Fibroblast of peridontal ligament (primary cell): ENCODE results near the gene TRAPPC3.

ENCODE experiments used
- DNase-seq: peaks from one replicate; pipeline ENCODE4 v3.0.0-alpha.2; 2010; ENCODE audit errors: extremely low read depth

The TRAPPC3 gene

DNA sequence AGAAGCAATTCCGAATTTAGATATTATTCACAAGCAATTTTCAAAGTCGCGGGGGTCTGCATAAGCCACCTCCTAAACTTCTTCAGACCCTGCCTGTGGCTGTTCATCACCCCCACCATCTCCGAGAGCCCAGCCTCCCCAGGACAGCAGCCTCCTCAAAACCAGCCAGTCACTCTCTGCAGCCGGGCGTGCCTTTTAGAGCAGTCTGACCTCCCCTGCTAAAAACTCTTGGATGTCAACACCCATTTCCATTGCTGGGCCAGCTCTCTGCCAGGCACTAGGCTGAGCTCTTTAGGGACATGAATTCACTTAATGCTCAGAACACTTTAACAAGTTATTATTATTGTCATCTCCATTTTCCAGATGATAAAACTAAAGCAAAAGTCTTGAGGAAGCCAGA, 48.9 kb downstream of the TRAPPC3 start:
- no peak for DNase-seq

DNA sequence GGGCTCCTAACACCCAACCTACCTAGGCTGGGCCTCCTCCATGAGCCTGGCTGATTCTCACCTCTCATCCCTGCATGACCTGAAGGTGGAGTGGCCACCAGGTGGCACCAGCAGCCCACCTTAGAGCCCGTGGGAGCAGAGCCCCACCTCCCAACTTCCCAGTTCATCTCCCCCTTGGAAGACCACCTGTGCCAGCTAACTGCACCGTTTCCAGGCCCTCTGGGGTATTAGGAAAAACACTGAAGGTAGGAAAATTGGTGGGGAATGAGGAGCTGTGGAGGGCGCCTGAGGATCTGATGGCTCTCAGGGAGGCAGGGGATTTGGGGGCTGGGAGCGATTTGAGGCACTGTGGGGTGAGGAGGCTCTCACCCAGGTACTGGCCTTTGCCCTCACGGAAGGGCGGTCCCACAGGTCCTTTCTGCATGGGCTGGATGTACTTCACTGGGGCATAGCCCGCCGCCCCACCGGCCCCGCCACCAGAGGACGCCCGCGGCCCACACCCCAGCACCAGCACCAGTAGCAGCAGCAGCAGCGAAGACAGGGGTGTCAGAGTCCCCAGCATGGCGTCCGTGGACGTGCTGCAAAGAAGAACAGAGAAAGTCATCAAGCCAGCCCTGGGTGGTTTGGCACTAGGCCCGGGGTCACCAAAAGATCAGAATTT, 49.5 kb downstream of the TRAPPC3 start:
- DNase-seq, result peak; percentile 71

DNA sequence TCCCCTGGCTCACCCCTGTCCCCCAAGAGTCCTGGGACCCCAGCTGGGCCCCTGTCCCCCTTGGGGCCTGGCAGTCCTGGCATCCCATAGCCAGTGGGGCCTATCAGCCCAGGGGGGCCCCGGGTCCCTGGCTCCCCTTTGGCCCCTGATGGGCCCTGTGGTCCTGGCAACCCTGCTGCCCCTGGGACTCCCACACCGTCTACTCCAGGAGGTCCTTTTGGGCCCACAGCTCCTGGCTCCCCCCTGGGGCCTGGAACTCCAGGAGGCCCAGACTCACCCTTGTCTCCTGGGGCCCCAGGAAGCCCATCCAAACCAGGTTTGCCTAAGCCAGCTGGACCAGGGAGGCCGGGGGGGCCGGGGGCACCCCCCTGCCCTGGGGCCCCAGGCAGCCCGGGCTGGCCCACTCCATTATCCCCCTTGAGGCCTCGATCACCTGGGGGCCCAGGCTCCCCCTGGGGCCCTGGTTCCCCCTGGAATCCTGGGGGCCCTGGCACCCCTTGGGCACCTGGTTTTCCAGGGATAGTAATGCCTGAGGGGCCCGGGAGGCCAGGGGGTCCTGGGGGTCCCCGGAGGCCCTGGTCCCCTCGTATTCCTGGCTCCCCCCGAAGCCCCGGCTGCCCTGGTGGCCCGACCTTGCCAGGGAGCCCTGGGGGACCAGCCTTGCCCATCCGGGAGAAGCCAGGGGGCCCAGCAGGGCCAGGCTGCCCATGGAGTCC, 50.5 kb downstream of the TRAPPC3 start:
- DNase-seq, result no peak

DNA sequence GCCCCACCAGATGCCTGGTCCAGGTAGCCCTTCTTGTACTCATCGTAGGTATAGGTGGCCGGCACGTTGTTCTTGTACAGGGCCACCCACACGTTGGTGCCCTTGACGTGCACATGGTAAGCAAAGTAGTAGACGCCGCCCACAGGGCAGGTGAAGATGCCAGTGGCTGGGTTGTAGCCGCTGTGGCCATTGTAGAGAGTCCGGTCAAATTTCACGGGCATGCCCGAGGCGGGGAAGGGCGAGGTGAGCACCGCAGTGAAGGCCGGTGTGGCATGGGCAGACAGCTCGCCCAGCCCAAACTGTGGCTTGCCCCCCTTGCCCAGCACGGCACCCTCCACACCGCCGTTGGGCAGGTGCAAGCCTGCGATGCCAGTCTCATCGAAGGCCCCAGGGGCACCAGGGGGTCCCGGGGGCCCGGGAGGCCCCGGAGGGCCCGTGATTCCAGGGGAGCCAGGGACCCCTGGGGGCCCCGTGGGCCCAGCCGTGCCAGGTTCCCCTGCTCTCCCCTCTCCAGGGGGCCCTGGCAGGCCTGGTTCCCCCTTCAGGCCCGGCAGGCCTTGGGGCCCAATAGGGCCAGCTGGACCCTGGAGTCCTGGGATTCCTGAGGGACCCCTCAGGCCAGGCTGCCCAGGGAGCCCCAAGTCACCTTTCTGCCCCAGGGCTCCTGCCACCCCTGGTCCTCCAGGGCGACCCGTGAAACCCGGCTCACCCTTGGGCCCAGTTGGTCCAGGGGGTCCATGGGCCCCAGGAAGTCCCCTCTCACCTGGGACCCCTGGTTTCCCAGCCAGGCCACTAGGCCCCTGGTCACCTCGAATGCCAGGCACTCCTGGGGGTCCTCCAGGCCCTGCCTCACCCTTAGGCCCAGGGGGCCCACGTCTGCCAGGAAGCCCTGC, 51.3 kb downstream of the TRAPPC3 start:
- DNase-seq, result no peak

DNA sequence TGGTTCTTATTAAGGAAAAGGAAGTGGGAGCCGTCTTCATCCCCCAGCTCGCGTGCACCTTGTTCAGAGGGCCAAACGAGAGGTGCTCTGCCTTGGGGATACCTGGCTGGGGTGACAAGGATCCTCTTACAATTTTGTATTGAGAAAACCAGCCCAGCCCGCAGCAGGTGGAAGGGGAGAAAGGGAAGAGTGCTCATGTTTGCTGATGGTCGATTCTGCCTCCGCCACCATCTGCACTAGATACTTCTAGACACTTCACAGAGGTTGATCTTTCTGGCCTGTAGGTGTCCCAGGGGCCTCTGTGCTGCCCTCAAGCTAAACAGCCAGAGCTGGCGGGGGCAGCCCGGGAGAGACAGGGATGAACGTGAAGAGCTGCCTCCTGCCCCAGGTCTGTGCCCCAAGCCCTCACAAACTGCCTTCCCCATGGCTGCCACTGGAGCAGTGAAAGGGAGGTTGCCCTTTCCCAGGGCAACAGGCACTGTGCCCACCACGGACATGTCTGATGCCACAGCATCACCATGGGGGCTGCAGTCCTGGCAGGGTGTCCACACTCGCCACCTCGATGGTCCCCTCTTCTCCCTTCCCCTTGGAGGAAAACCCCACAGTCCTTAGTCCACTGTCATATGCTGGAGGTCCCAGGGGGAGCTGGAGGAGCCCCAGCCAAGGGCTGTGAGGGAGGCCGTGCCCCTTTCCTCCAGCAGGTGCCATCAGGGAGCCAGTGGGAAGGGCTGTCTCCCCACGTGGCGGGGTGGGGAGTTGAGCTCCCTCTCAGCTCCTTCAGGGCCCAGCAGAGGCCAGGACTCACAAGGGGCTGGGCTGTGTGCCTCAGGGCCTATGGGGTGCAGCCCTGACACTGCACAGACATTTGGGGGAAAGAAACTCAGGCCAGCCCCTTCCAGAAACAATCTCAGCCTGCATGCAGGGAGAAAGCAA, 52.5 kb downstream of the TRAPPC3 start:
- no peak for DNase-seq

DNA sequence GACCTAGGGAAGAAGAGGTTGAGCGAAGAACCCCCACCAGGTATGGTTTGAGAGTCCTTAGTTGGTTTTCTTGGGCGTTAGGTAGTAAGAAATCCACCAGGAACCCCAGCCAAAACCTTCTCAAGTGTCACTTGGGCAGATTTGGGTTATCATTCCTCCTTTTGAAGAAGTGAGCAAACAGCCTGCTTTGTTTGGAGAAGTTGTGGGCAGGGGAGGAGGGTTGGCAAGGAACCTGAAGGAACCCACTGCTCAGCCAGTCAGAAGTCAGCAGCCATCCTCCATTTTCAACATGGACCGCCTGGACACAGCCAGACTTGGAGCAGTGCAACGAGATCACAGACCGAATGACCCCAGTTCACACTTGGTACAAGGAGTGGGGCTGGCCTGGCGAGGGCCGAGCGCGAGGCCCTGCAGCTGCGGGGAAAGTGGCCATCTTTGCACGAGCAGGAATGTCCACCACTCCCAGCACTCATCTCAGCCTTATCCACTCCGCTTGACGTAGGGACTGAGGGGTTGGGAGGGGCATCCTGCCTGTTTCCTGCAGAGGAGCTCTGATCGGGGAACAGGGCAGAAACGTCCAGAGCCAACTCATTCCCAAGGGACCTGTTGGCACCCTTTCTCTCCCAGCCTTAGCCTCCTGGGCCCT, 53.4 kb downstream of the TRAPPC3 start:
- DNase-seq, result no peak

DNA sequence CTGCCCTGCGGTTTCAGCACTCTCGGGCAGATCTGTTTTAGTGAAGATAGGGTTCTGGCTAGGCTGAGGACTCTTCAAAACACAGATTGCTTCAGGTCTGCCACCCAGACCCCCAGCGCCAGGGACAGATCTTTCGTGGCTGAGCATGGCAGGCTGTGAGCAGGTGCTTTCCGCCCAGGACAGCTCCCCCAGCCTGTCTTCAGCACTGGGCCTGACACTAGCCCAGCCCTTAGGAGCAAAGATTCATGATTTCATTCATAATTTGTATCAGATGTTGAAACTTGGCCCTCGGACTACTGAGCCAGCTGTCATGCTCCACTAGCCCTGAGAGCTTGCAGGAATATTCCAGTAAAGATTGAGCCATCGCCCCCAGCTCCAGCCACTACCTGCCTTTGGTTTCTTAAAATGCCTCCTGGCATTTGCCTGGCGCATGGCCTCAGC, 54.6 kb downstream of the TRAPPC3 start:
- DNase-seq, result peak; percentile 89

DNA sequence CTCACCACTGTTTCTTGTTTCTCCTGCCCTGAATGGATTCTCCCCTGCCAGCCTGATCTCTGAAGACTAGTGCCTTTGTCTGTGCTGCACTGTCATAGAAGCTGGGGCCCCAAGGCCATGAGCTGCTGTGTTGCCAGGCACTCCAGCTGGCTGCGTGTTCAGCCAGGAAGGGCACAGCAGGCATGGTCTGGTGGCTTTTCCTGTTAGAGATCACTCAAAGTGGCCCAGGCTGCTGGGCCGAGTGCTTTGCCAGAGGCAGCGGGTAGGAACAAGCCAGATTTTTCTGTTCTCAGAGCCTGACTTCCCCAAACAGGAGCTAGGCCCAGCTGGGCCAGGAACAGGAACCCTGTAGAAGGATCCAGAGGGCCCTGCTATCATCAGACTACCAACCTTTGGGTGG, 55.4 kb downstream of the TRAPPC3 start:
- no peak for DNase-seq

DNA sequence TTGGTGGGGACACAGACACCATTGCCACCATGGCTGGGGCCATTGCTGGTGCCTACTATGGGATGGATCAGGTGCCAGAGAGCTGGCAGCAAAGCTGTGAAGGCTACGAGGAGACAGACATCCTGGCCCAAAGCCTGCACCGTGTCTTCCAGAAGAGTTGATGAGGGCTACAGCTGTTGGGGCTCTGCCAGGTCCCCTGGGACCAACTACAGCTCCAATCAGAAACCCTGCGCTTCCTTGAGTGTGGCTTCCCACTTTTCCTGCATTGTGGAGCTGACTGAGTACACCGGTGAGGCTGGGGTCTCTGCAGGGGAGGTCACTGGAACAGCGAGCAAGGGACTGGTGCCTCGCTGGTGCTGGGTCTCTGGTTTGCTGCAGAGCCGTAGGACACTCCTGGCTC, 56.1 kb downstream of the TRAPPC3 start:
- no peak for DNase-seq

DNA sequence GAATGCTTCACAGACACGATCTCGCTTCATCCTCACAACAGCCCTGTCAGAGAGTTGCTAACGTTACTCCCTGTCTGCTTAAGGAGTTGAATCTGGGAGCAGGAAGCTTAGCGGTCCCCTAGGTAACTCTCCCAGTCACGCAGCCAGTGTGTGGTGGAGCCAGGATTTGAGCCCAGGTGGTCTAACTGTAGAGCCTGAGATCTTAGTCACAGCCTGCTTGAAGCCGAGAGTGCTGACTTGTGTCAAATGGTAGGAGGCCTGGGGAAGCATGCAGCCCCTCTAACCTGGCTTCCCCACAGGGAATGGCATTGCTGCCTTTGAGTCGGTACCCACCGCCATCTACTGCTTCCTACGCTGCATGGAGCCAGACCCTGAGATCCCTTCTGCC, 56.5 kb downstream of the TRAPPC3 start:
- no peak for DNase-seq

DNA sequence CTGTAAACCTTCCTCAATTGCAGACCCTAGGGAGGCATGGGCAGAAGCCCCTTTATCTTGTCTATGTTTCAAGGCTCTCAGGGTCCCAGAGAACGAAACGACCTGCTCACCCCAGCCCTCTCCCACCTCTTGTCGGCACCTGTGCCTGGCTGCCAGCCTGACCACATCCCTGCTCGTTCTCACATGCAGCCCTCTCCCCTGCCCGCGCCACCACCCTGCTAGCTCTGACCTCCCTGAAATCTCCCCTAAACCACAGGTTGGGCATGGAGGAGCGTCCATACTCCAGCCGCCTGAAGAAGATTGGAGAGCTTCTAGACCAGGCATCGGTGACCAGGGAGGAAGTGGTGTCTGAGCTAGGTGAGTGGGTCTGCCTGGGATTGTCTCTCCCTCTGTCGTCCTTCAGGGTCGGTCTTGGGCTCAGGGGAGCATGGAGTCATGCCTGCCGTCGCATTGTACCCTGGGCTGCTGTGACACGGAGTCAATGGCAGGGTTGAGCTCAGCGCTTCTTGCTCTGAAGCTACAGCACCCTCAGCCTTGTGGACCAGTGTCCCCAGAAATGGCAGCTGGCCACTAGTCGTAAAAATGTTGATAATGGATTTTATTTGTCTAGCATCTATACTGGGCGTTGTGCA, 57.0 kb downstream of the TRAPPC3 start:
- no peak for DNase-seq

DNA sequence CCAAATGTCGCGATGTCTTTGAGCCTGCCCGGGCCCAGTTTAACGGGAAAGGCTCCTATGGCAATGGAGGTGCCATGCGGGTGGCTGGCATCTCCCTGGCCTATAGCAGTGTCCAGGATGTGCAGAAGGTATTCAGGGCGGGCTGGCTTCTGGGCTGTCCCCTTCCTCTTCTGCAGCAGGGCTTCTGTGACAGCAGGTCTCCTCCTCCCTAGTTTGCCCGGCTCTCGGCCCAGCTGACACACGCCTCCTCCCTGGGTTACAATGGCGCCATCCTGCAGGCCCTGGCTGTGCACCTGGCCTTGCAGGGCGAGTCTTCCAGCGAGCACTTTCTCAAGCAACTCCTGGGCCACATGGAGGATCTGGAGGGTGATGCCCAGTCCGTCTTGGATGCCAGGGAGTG, 57.6 kb downstream of the TRAPPC3 start:
- DNase-seq, result no peak

DNA sequence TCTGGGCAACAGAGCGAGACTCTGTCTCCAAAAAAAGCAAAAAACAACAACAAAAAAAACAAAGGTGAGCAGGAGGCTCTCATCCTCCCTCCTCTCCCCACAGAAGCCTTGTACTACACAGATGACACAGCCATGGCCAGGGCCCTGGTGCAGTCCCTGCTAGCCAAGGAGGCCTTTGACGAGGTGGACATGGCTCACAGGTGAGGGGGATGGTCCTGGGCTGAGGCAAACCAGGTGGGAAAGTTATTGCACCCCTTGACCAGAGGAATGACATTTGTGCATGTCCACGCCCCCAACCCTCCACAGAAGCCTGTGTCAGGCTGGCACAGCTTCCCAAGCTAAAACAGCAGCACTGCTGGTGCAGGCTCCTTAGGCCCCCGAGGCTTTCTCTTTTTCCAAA, 58.1 kb downstream of the TRAPPC3 start:
- DNase-seq, result no peak

DNA sequence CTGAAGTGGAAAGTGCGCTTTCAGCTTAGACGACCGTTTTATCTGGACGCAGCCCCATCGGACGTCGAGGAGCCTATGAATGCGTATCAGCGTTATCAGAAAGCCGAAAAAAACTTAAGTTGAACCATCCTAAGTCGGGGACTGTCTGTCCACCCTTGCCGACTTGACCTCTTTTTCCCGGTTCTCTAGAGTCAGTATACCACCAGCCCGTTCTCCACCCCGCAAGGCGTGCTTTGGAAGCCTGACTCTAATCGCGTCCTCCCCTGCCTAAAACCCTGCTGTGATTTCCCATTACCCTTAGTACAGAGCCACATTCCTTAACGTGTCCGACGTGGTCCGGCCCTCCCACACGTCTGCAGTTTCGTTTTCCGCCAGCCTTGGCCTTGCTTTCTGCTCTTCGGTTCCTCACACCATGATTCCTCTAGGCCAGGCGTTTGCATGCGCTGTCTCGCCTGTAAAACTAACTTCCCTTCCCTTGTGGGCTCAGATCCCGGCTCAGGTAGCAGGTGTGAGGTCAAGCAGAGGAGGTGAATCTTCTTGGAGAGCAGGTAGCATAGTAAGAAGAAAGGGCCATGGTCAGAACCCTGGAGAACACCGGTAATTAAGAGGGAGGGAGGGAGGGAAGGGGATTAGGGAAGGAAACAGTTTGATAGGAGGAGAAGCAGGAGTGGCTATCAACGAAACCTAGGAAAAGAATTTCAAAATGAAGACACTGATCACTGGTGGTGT, 59.7 kb downstream of the TRAPPC3 start:
- DNase-seq, result peak; percentile 54

DNA sequence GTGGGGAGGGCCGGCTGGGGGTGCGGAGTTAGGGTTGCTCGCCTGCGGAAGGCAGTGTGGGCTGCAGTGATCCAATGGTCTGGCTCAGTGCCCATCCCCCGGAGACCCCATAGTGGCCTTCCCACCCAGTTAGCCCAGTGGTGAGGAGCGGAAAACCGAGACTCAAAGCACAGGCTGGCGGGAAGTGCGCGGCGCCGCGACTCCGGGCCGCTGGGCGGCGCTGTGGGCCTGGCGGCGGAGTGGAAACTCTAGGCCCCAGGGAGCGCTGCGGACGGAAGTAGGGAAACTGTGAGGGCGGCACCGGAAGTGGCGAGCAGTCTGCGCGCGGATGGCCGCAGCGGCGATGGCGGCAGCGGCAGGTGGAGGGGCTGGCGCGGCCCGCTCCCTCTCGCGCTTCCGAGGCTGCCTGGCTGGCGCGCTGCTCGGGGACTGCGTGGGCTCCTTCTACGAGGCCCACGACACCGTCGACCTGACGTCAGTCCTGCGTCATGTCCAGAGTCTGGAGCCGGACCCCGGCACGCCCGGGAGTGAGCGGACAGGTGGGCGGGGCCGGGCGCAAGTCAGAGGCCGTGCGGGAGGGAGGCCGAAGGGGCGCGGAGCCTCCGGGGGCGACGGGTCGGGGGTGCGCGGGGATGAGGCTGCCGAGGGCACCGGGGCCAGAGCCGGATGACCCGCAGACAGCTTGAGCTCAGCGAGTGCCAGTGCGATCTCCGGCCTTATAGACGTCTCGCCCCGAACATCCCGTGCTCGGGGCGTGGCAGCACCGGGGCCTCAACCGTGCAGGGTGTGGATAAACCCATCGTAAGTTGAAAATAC, 60.5 kb downstream of the TRAPPC3 start, which contains the start of gene ADPRS:
Gene ADPRS, plus strand, starts transcription at position 316 of the 816 bp plus-strand sequence. Its CDS starts 13 bp downstream, at position 329.
- peak; percentile 85 for DNase-seq

DNA sequence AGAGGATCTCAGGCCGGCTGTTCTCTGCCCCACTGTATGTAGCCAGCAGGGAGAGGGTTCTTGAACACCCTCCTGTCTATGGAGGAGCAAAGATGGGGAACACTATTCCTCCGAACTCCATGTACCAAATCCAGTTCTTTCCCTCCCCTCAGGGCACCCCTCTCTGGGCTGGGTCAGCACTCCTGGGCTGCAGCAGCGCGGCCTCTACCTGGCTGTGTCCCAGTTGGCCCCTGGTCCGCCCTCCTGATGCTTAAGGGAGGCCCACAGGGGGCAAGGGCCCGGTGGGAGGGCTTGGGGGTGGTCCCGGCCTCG, 61.1 kb downstream of the TRAPPC3 start:
- DNase-seq, result no peak

DNA sequence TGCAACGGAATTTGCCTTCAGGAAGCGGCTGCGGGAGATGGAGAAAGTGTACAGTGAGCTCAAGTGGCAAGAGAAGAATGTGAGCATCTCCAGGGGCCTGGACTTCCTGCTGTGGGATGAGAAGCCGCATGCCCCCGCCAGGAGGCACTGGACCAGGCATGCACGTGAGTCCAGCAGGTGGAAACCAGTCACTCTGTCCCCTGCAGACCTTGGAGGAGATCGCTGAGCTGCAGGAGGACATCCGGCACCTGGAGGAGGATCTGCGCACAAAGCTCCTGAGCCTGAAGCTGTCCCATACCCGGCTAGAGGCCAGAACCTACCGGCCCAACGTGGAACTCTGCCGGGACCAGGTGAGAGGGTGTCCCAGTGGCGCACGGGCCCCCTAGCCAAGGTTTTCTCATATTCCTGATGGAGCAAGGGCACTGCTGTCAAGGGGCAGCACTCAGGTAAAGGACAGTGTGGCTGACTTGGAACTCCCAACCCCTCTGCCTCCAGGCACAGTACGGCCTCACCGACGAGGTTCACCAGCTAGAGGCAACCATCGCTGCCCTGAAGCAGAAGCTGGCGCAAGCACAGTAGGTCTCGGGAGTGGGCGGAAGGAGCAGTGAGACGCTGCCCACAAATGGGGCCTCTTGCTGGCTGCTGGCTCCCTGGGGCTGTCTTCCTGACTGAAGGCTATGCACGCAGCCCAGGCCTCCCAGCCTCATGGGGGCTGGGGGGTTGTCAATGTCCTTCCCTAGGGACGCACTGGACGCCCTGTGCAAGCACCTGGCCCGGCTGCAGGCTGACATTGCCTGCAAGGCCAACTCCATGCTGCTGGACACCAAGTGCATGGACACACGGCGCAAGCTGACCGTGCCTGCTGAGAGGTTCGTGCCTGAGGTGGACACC, 61.8 kb downstream of the TRAPPC3 start:
- DNase-seq, result no peak
